ENCODE measurements around the gene LHX2. TPM values are rescaled to one million over a fixed set of nuclear protein-coding genes. Genes with fewer than 3 reads are reported as not detected.

Gene LHX2
- total RNA-seq, 4 donors from 2014 or later: 1.1 to 13.4 (median 2.4) TPM

- H3K4me3 ChIP-seq (ENCODE audit: low read depth, poor library complexity, severe bottlenecking): no peak overlapping the region
- TF ChIP-seq CTCF (IDR thresholded peaks at IDR 0.05) (no peak), POLR2A (IDR thresholded peaks at IDR 0.05) (no peak)
- intact Hi-C loops (cut with DNase I; ENCODE audit: low total_unique reads): no loop called here
- 31 to 34% methylated on average over 38 of the region's 38 CpGs for WGBS, 2 donors
- no peak for DNase-seq (ENCODE audit: low spot score in 2 of 2)
These were observed 10.9 kb downstream of the LHX2 start for GRCh38 chr9:124022201-124023121.

- intact Hi-C loops (cut with DNase I; ENCODE audit: low total_unique reads): no loop called here
- TF ChIP-seq CTCF (IDR thresholded peaks at IDR 0.05) (no peak), POLR2A (IDR thresholded peaks at IDR 0.05) (no peak)
- DNase-seq (ENCODE audit: low spot score in 2 of 2): no peak
- 85 to 87% methylated on average over 2 of the region's 2 CpGs for WGBS, 2 donors
- H3K4me3 ChIP-seq (ENCODE audit: low read depth, poor library complexity, severe bottlenecking): no peak overlapping the region
These were observed 12.5 kb downstream of the LHX2 start for GRCh38 chr9:124024107-124024506.

- TF ChIP-seq CTCF (IDR thresholded peaks at IDR 0.05): no peak
- no peak for TF ChIP-seq POLR2A (IDR thresholded peaks at IDR 0.05)
- DNase-seq (ENCODE audit: low spot score in 2 of 2): no peak
- no peak overlapping the region for H3K4me3 ChIP-seq (ENCODE audit: low read depth, poor library complexity, severe bottlenecking)
- WGBS, 2 donors: 75 to 86% methylated on average over 12 of the region's 12 CpGs
- intact Hi-C loops (cut with DNase I; ENCODE audit: low total_unique reads): no loop called here
These were observed 18.0 kb downstream of the LHX2 start for GRCh38 chr9:124029617-124030016.

- no peak overlapping the region for H3K4me3 ChIP-seq (ENCODE audit: low read depth, poor library complexity, severe bottlenecking)
- no peak for TF ChIP-seq CTCF (IDR thresholded peaks at IDR 0.05)
- no peak for TF ChIP-seq POLR2A (IDR thresholded peaks at IDR 0.05)
- intact Hi-C loops (cut with DNase I; ENCODE audit: low total_unique reads): no loop called here
- DNase-seq (ENCODE audit: low spot score in 2 of 2): no peak
- 48 to 64% methylated on average over 16 of the region's 16 CpGs for WGBS, 2 donors
These were observed 19.4 kb downstream of the LHX2 start for GRCh38 chr9:124030969-124031451.

- no peak overlapping the region for H3K4me3 ChIP-seq (ENCODE audit: low read depth, poor library complexity, severe bottlenecking)
- 39 to 41% methylated on average over 24 of the region's 24 CpGs for WGBS, 2 donors
- intact Hi-C loops (cut with DNase I; ENCODE audit: low total_unique reads): no loop called here
- no peak for TF ChIP-seq POLR2A (IDR thresholded peaks at IDR 0.05)
- TF ChIP-seq CTCF (IDR thresholded peaks at IDR 0.05): no peak
- DNase-seq (ENCODE audit: low spot score in 2 of 2): no peak
These were observed 20.7 kb downstream of the LHX2 start for GRCh38 chr9:124032247-124032646.
